Measurements from ENCODE around the gene AKAP3. TPM values are rescaled to one million over a fixed set of nuclear protein-coding genes. Genes with fewer than 3 reads are reported as not detected.

Gene AKAP3
- total RNA-seq, 1 donor from 2014 or later: 3.0 TPM

Other genes with a start within 250 kb of the AKAP3 start
- gene FGF6, start 203.2 kb downstream of the AKAP3 start, total RNA-seq: not detected
- 1.1 TPM for gene RAD51AP1, start 110.2 kb downstream of the AKAP3 start, total RNA-seq
- 23.5 TPM for gene DYRK4, start 86.8 kb downstream of the AKAP3 start, total RNA-seq
- 371 TPM for gene NDUFA9, start 63 bp upstream of the AKAP3 start, total RNA-seq
- 2.9 TPM for gene GALNT8, start 71.3 kb upstream of the AKAP3 start, total RNA-seq